Lower leg skin (tissue), 3 donors: ENCODE results near the gene CARD11.

ENCODE experiments used
- CTCF ChIP-seq, 3 donors: fragments of 450-650 bp; IDR thresholded peaks; one replicate each; pipeline ENCODE4 v1.5.1; 2016; ENCODE audit warnings: antibody characterized with exemption in 3 of 3, mild to moderate bottlenecking in 3 of 3, moderate library complexity in 2 of 3
- POLR2A ChIP-seq, 2 donors: fragments of 450-650 bp; IDR thresholded peaks; one replicate each; pipeline ENCODE4 v1.6.1; 2016 to 2017; ENCODE audit warnings: antibody characterized with exemption in 2 of 2, mild to moderate bottlenecking in 1 of 2, moderate library complexity in 1 of 2

DNA sequence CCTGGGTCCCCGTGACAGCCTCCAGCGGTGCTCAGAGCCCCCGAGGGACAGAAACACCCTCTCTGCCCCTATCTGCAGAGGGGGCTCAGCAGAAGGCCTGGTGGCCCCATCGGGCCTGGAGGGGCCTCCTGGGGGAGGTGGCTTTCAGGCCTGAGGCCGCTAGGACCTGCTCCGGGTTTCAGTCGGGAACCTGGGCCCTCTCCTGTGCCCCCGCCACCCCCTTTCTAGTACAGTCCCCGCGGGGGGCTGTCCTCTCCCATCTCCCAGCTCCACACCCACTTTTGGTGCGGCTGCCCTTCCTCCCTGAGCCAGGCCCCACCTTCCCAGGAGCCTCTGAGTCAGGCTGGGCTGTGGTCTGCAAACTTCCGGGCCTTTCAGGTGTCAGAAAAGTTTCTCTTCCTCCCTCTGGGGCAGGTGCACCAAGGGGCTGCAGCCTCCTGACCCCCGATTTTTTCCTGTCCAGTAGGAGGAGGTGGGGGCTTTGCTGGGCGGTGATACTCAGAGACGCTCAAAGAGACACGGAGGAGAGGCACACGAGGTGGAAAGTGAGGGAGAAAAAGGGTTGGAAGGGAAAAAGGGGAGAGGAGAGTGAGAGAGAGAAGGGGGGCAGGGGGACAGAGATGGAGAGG is 692 bp downstream of the CARD11 start:
- TF ChIP-seq CTCF (IDR thresholded peaks at IDR 0.05) (no peak), POLR2A (IDR thresholded peaks at IDR 0.05) (no peak)
